ENCODE results near the gene CHST15. TPM values are rescaled to one million over a fixed set of nuclear protein-coding genes. Genes with fewer than 3 reads are reported as not detected.

CHST15 gene, protein sequence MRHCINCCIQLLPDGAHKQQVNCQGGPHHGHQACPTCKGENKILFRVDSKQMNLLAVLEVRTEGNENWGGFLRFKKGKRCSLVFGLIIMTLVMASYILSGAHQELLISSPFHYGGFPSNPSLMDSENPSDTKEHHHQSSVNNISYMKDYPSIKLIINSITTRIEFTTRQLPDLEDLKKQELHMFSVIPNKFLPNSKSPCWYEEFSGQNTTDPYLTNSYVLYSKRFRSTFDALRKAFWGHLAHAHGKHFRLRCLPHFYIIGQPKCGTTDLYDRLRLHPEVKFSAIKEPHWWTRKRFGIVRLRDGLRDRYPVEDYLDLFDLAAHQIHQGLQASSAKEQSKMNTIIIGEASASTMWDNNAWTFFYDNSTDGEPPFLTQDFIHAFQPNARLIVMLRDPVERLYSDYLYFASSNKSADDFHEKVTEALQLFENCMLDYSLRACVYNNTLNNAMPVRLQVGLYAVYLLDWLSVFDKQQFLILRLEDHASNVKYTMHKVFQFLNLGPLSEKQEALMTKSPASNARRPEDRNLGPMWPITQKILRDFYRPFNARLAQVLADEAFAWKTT
- 4.5 TPM for total RNA-seq
- long read RNA-seq, full-length matches to known transcripts: 8 of 8 reads
- long read RNA-seq, partial matches to known transcripts: 0 of 8 reads
- long read RNA-seq, other reads (novel, unspliced or antisense): 0 of 8 reads

DNA sequence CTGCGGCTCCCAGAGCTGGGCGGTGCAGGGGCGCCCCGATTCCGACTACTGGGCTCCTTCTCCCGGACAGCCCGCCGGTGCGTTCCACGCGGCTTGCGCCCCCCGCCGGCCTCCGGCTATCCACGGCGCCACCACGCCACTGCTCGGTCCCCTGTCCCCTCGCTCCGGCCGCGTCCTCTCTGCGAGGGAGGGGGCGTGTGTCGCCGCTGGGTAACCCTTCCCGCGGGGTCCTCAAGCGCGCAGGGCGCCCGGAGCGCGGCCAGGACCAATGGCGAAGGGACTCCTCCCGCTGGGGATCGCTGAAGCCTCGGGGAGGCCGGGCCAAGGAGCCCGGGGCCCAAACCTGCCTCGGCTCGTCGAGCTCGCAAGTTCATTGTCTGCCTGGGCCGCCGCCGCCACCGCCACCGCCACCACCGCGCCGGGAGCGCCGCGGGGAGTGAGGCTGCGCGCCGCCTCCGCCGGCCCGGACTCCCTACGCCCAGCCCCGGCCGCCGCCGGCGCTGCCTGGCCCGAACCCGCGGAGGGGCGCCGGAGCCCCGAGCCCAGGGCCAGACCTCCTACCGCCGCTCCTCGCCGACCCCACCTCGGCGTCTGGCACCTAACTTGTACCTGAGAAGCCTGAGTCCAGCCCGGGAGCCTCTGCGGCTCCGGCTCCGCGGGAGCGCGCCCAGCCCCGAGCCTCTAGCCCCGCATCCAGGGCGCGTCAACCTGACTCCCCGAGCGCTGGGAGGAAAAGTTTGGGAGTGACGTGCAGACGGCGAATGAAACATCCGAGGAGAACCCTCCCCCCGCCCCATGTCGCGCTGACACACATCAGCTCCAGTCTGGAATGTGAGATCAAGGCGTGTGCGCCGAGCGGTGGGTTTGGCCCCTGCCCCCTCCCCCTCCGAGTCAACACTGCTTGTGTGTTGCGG is at the start of gene CHST15:
CHST15 (minus strand) TSS at position 739 of the 914 bp plus-strand sequence. CDS start 47,386 bp downstream, outside the sequence.
- H3K9me3 ChIP-seq (replicated peaks): peaks cover 6% of the 10 kb centered on the region
- no peak for DNase-seq
- intact Hi-C loops (cut with micrococcal nuclease): no loop called here
- TF ChIP-seq CTCF (IDR thresholded peaks at IDR 0.05; ENCODE audit: borderline replicate concordance): no peak
- H3K4me1 ChIP-seq: peaks cover 37% of the 10 kb centered on the region
- peaks cover 98% of the 10 kb centered on the region for H3K27me3 ChIP-seq (ENCODE audit: low read depth)
- H3K27ac ChIP-seq (replicated peaks): peak within 1 kb of the TSS; percentile 65
- peak within 1 kb of the TSS; percentile 74 for H3K4me3 ChIP-seq
- no peaks in the 10 kb centered on the region for H3K36me3 ChIP-seq

DNA sequence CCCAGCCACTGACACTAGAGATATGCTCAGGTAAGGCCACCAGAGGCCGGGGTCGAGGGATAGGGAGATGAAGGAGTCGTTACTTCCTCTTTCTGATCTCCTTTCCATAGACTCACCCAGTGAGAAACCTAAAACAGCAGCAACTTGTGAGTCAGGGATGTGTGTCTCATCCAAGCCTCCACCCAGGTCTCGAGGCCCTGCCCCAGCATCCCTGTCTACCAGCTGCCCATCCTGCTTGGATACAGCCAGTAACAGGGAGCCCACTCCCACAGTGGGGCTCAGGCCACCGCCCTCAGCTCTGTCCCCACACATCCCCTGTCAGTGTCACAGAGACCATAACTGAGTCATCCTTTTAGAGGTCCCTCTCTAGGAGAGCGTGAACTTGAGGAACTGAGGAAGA is 49.6 kb upstream of the CHST15 start:
- no peaks in the 10 kb centered on the region for H3K27me3 ChIP-seq (ENCODE audit: low read depth)
- no peak for DNase-seq
- H3K9me3 ChIP-seq (replicated peaks): peaks cover 13% of the 10 kb centered on the region
- no peaks in the 10 kb centered on the region for H3K36me3 ChIP-seq
- H3K4me1 ChIP-seq: peaks cover 9% of the 10 kb centered on the region
- intact Hi-C loops (cut with micrococcal nuclease): no loop called here
- no peak for TF ChIP-seq CTCF (IDR thresholded peaks at IDR 0.05; ENCODE audit: borderline replicate concordance)
- H3K4me3 ChIP-seq: no peak overlapping the region
- H3K27ac ChIP-seq (replicated peaks): no peak overlapping the region

GRCh38 chr10:124142006-124142739 is 48.8 kb upstream of the CHST15 start:
- H3K4me3 ChIP-seq: no peak overlapping the region
- DNase-seq: no peak
- H3K27ac ChIP-seq (replicated peaks): no peak overlapping the region
- H3K36me3 ChIP-seq: no peaks in the 10 kb centered on the region
- no peak for TF ChIP-seq CTCF (IDR thresholded peaks at IDR 0.05; ENCODE audit: borderline replicate concordance)
- peaks cover 9% of the 10 kb centered on the region for H3K4me1 ChIP-seq
- peaks cover 13% of the 10 kb centered on the region for H3K9me3 ChIP-seq (replicated peaks)
- intact Hi-C loops (cut with micrococcal nuclease): no loop called here
- H3K27me3 ChIP-seq (ENCODE audit: low read depth): no peaks in the 10 kb centered on the region

GRCh38 chr10:124138883-124139348 is 45.5 kb upstream of the CHST15 start:
- no peak for DNase-seq
- Histone ChIP-seq H3K4me1 (no peaks in the 10 kb centered on the region), H3K27me3 (ENCODE audit: low read depth) (peaks cover 5% of the 10 kb centered on the region), H3K36me3 (no peaks in the 10 kb centered on the region), H3K4me3 (no peak overlapping the region), H3K27ac (replicated peaks) (no peak overlapping the region), H3K9me3 (replicated peaks) (peaks cover 13% of the 10 kb centered on the region)
- no peak for TF ChIP-seq CTCF (IDR thresholded peaks at IDR 0.05; ENCODE audit: borderline replicate concordance)
- intact Hi-C loops (cut with micrococcal nuclease): no loop called here
